Fibroblast of peridontal ligament (primary cell): ENCODE data around the gene NUP133.
A peak's percentile ranks its signal among the peaks of the same experiment; 100 is the strongest.
"Not testable (repeated sequence)": the region's sequence is repeated elsewhere in the genome, so short reads cannot be mapped to it uniquely, and the experiment has no call there.

Experiments used
- DNase-seq: peaks from one replicate; pipeline ENCODE4 v3.0.0-alpha.2; 2010; ENCODE audit errors: extremely low read depth

The NUP133 gene

DNA sequence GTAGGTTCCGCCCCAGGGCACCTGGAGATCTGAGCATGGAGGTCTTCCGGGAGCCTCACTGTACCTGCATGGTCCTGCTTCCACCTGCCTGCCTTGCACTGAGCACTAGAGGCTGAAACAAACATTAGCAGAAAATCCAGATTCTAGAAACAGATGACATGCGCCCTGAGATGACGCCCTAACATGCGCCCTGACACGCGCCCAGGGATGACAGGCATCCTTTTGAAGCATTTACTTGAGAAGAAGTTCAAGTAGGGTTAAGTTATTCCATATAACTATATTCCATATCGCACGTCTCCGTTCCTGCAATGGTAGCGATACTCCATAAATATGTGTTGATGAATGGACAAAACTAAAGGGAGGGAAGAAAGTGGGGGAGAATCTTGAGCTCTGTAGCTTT lies 87.9 kb downstream of the NUP133 start:
- no peak for DNase-seq

DNA sequence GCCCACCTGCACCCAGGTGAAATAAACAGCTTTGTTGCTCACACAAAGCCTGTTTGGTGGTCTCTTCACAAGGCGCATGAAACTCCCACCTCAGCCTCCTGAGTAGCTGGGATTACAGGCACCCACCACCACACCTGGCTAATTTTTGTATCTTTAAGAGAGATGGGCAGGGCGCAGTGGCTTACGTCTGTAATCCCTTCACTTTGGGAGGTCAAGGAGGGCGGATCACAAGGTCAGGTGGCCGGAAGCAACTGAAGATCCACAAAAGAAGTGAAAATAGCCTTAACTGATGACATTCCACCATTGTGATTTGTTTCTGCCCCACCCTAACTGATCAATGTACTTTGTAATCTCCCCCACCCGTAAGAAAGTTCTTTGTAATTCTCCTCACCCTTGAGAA lies 89.6 kb downstream of the NUP133 start:
- DNase-seq, result not testable (repeated sequence)

DNA sequence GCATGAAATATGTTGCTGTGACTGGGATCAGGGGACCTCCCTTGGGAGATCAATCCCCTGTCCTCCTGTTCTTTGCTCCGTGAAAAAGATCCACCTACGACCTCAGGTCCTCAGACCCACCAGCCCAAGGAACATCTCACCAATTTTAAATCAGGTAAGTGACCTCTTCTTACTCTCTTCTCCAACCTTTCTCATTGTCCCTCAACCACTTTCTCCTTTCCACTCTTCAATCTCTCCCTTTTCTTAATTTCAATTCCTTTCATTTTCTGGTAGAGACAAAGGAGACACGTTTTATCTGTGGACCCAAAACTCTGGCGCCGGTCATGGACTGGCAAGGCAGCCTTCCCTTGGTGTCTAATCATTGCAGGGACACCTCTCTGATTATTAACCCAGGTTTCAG lies 95.3 kb downstream of the NUP133 start:
- DNase-seq, result not testable (repeated sequence)

DNA sequence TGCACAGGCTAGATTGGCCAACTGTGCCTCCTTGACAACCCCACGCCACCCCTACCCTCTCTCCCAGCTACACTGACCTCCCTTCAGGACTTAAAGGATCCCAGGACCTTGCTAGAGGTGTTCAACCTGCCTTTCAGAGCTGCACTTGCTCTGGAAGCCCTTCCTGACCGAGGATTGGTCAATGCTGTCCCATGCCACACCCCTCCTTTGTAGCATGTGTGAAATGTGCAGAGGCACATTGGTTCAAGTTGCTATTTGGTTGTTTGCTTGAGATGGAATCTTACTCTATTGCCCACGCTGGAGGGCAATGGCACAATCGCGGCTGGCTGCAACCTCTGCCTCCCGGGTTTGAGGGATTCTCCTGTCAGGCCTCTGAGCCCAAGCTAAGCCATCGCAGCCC lies 96.1 kb downstream of the NUP133 start:
- no peak for DNase-seq

DNA sequence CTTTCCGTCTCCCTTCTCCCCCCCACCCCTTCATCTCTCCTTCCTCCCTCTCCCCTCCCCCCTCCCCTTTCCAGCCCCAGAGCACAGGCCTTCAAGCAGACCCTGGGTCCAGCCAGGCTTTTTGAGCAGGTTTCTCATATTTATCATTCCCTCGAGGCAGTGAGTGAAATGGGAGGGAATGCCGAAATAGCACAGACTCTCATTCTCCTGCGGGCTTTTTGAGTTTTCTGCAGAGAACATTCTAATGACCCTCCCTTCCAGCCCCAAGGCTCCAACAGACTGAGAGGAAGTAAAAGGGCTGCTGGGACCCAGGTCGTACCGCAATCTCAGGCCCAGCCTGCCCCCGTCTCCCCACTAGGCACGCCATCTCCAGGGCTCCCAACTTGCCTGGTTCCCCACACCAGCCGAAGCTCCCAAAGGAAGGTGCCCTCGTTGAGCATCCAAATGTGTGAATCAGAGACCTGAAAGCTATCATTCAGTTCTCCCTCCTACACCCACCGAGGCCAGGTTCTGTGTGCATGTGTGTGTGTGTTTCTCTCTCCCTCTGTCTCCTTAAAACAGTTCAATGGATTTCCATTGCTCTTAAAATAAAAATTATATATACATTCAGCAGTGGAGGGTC lies 96.6 kb downstream of the NUP133 start:
- DNase-seq, result no peak

DNA sequence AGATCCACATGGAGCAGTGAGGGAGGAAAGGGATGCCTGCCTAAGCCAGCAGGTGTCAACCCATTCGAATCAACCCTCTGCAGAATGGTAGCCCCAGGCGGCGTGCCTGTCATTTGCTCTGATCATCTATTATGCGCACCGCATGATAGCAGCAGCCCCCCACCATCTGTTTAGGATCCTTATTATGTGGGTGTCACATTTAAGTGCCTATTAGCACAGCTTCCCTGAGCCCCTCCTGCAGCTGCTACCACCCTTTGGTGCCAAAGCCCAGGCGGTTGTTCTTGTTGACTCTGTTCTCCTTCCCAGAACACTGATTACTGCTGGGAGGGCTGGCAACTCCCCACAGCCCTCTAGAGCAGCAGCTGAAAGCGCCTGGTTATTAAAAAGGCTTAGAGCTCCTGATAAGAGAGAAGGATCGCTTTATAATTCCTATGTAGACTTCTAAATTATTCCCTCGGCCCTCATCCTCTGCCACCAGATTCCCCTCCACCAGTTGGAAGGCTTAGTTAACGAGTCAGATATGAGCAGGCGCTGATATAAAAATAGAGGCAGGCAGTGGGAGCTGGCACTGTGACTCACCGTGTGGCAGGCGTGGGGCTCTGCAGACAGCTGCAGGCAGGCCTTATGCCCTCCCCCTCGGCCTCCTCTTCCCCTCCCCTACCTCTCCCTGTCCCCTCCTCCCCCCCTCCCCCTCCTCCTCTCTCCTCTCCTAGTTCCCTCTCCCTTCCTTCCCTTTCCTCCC lies 97.3 kb downstream of the NUP133 start:
- DNase-seq, result peak; percentile 63

DNA sequence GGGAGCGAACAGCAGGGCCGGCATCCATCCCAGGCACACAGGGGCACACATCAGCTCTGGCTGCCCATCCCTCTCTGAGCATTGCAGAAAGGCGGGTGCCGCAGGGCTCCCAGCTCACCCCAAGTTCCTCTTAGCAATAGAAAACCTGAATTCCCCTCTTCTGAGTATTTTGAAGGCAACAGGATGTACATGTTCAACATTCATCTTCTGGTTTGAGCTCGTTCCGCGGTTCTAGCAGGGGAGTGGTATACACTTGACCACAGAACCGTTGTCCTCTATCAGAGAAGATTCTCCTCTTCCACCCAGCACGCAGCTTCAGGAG lies 97.8 kb downstream of the NUP133 start:
- no peak for DNase-seq

DNA sequence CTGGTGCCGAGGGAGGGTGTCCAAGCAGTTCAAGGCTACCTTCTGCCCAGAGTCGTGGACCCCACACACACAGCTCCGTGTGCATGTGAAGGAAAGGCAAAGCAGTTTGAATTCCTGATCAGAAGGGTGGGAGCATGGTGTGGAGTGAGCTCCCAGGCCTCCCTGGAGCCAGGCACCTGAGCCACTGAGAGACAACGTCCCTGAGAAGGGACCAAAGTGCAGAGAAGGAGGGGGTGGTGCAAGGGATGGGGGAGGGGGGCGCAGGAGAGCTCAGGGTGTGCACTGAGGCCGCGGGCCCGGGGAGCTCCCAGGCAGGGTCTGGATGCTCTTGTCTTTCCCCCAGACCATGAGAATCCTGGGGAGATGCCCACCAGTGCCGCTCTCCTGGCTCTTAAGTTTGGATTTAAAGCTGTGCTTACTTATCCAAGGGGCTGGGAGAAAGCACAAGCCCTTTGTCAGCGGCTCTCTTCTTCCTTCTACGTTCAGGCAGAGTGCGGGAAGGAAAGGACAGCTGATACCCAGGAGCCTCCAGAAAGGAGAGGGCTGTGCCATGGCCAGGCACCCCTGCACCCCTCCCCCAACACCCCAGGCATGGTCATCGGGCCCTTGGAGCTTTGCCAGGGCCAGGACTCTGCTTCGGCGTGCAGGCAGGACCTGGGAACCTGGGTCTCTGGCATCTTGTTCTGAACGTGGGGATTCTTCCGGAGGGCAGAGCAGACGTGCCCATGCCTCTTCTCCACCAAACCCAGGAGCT lies 98.3 kb downstream of the NUP133 start:
- no peak for DNase-seq

DNA sequence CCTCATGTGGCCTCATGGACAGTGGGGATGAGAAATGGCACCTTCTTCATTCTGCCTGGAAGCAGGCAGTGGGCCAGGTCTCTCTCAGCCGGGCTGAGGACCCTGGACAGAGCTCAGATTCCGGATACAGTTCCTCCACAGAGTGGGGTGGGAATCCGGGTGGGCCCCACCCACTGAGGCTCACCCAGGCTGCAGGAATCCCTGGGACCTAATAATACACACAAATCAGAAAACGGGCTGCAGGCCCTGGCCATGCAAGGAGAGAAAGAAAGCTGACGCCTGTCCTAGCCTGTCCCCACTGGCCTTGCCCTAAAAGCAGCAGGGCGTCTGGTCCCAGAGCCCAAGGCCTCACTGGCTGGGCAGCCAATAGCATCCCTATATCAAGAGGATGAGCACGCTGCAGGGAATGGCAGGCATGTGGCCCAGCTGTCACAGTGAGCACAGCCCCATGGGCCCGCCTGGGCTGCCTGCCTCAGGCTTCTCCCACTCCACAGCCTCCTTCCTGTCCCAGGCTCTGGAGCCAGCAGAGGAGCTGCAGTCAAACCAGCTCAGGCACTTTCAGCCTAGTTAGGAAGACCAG lies 99.6 kb downstream of the NUP133 start:
- no peak for DNase-seq

DNA sequence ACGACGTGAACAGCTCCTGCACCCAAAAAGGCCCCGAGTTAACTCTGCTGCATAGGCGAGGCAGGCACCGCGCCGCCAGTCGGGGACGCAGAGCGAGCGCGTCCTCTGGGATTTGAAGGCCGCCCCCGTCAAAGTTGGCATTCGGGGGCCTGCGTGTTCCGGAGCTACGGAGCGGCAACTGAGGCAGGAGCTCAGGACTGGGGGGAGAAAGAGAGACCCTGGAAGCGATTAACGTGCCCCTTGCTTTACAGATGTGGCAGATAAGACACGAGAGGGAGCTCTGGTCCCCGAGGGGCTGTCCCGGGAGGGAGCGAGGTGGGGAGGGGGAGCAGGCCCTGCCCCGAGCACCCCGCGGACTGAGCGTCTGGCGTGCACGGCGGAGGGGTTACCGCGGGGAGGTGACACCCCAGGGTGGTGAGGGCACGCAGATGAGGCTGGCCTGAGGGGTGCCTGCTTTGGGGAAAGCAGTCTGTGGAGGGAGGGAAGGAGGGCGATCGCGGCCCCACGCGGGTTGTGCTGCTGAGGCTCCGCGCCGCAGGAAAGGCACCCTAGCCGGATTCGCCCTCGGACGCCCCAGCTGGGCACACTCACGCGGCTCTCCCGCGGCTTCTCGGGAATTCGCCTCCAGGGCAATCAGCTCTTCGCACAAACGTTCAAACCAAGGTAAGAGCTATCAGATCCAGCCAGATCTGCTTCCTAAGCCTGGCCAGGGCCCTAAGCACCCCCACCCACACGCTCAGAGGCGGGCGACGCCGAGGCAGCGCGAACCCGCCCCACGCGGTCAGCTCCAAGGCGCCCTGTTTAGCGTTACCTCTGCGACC lies 100.7 kb downstream of the NUP133 start:
- DNase-seq, result no peak

DNA sequence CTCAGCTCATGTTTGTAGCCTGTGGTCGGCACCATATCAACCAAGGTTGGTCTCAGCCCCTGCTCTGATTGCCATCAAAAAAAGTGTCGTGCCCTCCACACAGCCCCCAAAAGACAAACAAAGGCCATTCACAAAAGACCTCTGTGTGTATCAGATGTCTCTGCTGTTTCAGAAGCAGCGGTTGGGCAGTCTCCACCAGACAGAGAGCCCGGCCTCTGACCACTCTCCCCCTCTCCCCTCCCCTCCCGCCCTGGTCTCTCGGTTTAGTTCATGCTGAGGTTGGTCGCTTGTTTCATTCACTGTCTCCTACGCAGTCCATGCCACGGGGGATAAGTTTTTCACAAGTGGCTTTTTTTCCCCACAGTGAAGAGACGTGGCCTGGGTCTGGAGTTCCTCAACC lies 101.3 kb downstream of the NUP133 start:
- DNase-seq, result no peak

DNA sequence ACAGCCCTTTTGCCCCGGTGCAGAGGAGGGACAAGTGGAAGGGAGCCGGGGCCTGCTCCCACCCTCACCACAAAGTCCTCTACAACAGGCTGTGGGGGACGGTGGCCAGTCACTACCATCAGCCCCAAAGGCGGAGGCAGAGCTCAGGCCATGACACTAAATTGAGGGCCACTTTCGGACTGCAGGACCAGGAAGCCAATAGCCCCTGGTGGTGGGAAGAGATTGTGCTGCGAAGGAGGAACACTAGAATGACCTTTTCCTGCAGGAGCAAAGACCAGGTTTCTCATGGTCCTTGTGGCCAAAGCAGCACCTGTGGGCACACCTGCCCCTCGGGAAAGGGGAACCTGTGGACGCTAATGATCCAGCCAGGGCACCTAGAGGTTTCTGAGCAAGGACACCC lies 104.6 kb downstream of the NUP133 start:
- no peak for DNase-seq

DNA sequence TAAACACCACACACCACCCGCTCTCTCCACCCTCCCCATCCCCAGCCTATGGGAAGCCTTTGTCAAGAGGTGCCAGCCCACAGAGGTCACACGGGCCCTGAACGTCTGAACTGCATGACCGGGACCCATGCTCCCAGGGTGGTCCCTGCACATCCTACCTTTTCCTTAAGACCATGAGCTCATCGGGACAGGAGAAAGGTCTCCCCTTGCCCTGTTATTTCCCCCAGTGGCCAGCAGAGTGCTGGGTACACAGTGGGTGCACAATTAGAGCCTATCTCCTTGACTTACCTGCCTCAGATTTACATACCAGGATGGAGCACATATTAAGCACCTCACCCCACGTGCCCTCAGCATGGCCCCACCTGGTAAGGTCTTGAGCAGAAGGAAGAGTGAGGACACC lies 105.1 kb downstream of the NUP133 start:
- no peak for DNase-seq

DNA sequence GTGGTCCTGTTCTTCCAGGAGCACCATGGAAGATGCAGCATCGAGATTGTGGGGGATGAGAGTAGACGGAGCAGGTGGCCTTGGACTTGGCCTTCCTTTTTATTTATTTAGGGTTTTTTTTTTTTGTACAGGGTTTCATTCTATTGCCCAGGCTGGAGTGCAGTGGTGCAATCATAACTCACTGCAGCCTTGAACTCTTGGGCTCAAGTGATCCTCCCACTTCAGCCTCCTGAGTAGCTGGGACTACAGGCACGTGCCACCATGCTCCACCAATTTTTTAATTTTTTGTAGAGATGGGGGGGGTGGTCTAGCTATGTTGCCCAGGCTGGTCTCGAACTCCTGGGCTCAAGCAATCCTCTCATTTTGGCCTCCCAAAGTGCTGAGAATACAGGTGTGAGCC lies 105.8 kb downstream of the NUP133 start:
- not testable (repeated sequence) for DNase-seq

DNA sequence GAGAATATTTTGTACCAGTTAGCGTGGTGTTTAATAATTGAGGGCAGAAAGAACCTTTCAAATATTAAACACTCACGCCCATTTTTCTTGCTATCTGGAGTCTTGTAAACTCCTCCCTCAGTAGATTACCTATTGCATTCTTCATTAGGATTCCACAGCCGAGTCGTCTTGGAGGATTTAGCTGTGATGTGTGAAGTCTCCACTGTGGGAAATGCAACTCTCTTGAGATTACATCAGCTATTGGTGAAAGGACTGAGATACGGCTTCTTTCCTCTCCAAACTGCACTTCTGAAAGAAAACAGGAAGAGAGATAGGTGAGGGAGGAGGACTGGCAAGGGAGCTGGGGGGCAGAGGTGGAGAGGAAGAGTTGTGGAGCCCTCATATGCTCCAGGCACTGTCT lies 110.4 kb downstream of the NUP133 start:
- DNase-seq, result no peak

DNA sequence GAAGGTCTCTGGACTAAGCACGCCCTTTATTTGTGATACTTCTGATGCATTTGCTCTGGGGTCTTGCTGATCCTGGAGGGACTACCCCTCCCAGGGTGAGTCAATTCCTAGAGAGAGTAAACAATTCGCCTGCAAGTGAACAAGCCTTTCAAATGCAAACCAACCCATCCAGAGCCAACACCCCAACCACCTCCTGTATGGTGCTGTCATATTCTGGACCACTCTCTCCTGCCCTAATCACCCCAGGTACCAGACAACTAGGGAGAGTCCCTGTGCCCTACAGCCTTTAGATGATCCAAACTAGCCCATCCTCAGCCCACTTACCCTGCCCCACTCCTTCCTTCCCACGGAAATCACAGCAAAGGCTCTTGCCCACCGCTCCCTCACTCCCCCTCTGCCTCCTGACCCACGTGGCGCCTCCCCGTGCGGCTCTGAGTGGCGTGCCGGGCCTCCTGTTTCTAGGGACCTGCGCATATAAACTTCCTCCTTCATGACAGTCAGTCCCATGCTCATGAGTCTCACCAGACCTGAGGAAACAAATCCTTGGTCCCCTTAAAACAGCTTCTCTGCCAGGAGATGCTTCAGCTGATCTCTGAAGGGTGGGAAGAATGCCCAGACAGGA lies 111.4 kb downstream of the NUP133 start:
- no peak for DNase-seq

DNA sequence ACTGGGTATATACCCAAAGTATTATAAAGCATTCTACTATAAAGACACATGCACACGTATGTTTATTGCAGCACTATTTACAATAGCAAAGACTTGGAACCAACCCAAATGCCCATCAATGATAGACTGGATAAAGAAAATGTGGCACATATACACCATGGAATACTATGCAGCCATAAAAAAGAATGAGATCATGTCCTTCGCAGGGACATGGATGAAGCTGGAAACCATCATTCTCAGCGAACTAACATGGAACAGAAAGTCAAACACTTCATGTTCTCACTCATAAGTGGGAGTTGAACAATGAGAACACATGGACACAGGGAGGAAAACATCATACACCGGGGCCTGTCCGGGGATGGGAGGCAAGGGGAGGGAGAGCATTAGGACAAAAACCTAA lies 113.6 kb downstream of the NUP133 start:
- DNase-seq, result not testable (repeated sequence)

DNA sequence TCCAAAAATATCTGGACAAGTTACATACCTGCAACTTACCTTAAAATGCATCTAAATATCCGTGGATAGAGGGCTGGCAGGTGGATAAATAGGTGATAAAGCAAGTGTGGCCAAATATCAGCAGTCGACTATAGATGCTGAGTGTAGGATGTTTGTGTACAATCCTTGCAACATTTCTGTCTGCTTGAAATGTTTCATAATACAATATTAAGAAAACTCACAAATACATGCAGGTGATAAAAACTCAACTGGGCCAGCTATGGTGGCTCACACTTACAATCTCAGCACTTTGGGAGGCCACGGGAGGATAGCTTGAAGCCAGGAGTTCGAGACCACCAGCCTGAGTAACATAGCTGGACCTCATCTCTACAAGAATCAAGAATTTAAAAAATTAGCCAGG lies 115.2 kb downstream of the NUP133 start:
- no peak for DNase-seq
